Measurements from ENCODE around the gene USP12.

The USP12 gene

GRCh38 chr13:27054760-27055159 is 116.9 kb downstream of the USP12 start:
- no peak for TF ChIP-seq FOXP2 (optimal IDR thresholded peaks at IDR 0.05; ENCODE audit: borderline replicate concordance, extremely low read depth, extremely low read length, insufficient read depth)
- TF ChIP-seq SIN3A (IDR thresholded peaks at IDR 0.05; ENCODE audit: borderline replicate concordance, insufficient read depth, low read length): no peak
- no peak for TF ChIP-seq POLR2AphosphoS5 (IDR thresholded peaks at IDR 0.05; ENCODE audit: low read depth, low read length)
- TF ChIP-seq TAF1 (IDR thresholded peaks at IDR 0.05; ENCODE audit: borderline replicate concordance, insufficient read depth, low read length): no peak
- TF ChIP-seq REST (IDR thresholded peaks at IDR 0.05; ENCODE audit: insufficient read depth in 1 of 2, low read depth in 2 of 2, low read length in 2 of 2): no peak

GRCh38 chr13:27053902-27054595 is 117.6 kb downstream of the USP12 start:
- TF ChIP-seq FOXP2 (optimal IDR thresholded peaks at IDR 0.05; ENCODE audit: borderline replicate concordance, extremely low read depth, extremely low read length, insufficient read depth): no peak
- no peak for TF ChIP-seq POLR2AphosphoS5 (IDR thresholded peaks at IDR 0.05; ENCODE audit: low read depth, low read length)
- TF ChIP-seq REST (IDR thresholded peaks at IDR 0.05; ENCODE audit: insufficient read depth in 1 of 2, low read depth in 2 of 2, low read length in 2 of 2): no peak
- TF ChIP-seq TAF1 (IDR thresholded peaks at IDR 0.05; ENCODE audit: borderline replicate concordance, insufficient read depth, low read length): no peak
- TF ChIP-seq SIN3A (IDR thresholded peaks at IDR 0.05; ENCODE audit: borderline replicate concordance, insufficient read depth, low read length): no peak

GRCh38 chr13:27053210-27053884 is 118.3 kb downstream of the USP12 start:
- TF ChIP-seq SIN3A (IDR thresholded peaks at IDR 0.05; ENCODE audit: borderline replicate concordance, insufficient read depth, low read length) (no peak), REST (IDR thresholded peaks at IDR 0.05; ENCODE audit: insufficient read depth in 1 of 2, low read depth in 2 of 2, low read length in 2 of 2) (no peak), FOXP2 (optimal IDR thresholded peaks at IDR 0.05; ENCODE audit: borderline replicate concordance, extremely low read depth, extremely low read length, insufficient read depth) (no peak), TAF1 (IDR thresholded peaks at IDR 0.05; ENCODE audit: borderline replicate concordance, insufficient read depth, low read length) (no peak), POLR2AphosphoS5 (IDR thresholded peaks at IDR 0.05; ENCODE audit: low read depth, low read length) (no peak)

GRCh38 chr13:27052551-27053208 is 118.9 kb downstream of the USP12 start:
- TF ChIP-seq FOXP2 (optimal IDR thresholded peaks at IDR 0.05; ENCODE audit: borderline replicate concordance, extremely low read depth, extremely low read length, insufficient read depth) (no peak), REST (IDR thresholded peaks at IDR 0.05; ENCODE audit: insufficient read depth in 1 of 2, low read depth in 2 of 2, low read length in 2 of 2) (no peak), SIN3A (IDR thresholded peaks at IDR 0.05; ENCODE audit: borderline replicate concordance, insufficient read depth, low read length) (no peak)
